K562 (cell line): ENCODE results near the gene GRIK1. TPM values are rescaled to one million over a fixed set of nuclear protein-coding genes. Genes with fewer than 3 reads are reported as not detected.

ENCODE experiments used
- DPF2 ChIP-seq: fragments of 450-650 bp; IDR thresholded peaks from 2 replicates; pipeline ENCODE4 v1.6.1; 2016
- E4F1 ChIP-seq: fragments of 250-450 bp; sonication (Bioruptor Pico); IDR thresholded peaks from 2 replicates; pipeline ENCODE4 v1.5.0; 2021; ENCODE audit warnings: mild to moderate bottlenecking, borderline replicate concordance
- FOXK1 ChIP-seq: sonication (generic); formaldehyde crosslinking; IDR thresholded peaks from 2 replicates; pipeline ENCODE4 v1.8.0; 2022; ENCODE audit warnings: missing genetic modification reagents, mild to moderate bottlenecking, borderline replicate concordance
- FOXK2 ChIP-seq, 2 experiments: fragments of 450-650 bp; IDR thresholded peaks in 1 of 2; conservative IDR thresholded peaks in 1 of 2; 2 replicates each; pipeline ENCODE4 v1.6.1; 2016; ENCODE audit warnings: low read depth in 2 of 2, mild to moderate bottlenecking in 1 of 2
- GATAD2B ChIP-seq: fragments of 450-650 bp; IDR thresholded peaks from 2 replicates; pipeline ENCODE4 v1.6.1; 2017; ENCODE audit warnings: mild to moderate bottlenecking, borderline replicate concordance
- HMGN3 ChIP-seq: IDR thresholded peaks from 2 replicates; pipeline ENCODE4 v1.6.1; 2011; ENCODE audit warnings: borderline replicate concordance, low read depth, mild to moderate bottlenecking, mixed read lengths, low read length; ENCODE audit not compliant: insufficient read length; ENCODE audit errors: extremely low read depth
- ID3 ChIP-seq, 2 experiments: fragments of 250-450 bp in 1 of 2; fragments of 450-650 bp in 1 of 2; sonication (Bioruptor Pico) in 1 of 2; IDR thresholded peaks; 2 replicates each; pipeline versions ENCODE4 v1.6.1 to v1.8.0; 2016 to 2021; ENCODE audit warnings: mild to moderate bottlenecking in 2 of 2, moderate library complexity in 2 of 2, missing compliant biosample characterization in 1 of 2, missing genetic modification characterization in 1 of 2
- KLF6 ChIP-seq: fragments of 250-450 bp; sonication (Bioruptor Pico); IDR thresholded peaks from 2 replicates; pipeline ENCODE4 v1.4.0; 2020; ENCODE audit warnings: mild to moderate bottlenecking, moderate library complexity, borderline replicate concordance
- LARP7 ChIP-seq: fragments of 450-650 bp; IDR thresholded peaks from 2 replicates; pipeline ENCODE4 v1.6.1; 2016
- LEF1 ChIP-seq: fragments of 450-650 bp; IDR thresholded peaks from 2 replicates; pipeline ENCODE4 v1.6.1; 2016; ENCODE audit warnings: mild to moderate bottlenecking
- MEIS2 ChIP-seq: fragments of 450-650 bp; IDR thresholded peaks from 2 replicates; pipeline ENCODE4 v1.6.1; 2014; ENCODE audit warnings: mild to moderate bottlenecking; ENCODE audit not compliant: partially characterized antibody
- SAP30 ChIP-seq: fragments of 200-600 bp; sonication (generic); IDR thresholded peaks from 2 replicates; pipeline ENCODE4 v1.6.1; 2012; ENCODE audit warnings: borderline replicate concordance, low read depth, mild to moderate bottlenecking, moderate library complexity, low read length, control low read depth, inconsistent platforms; ENCODE audit not compliant: insufficient read depth, poor library complexity, severe bottlenecking
- SMAD2 ChIP-seq: fragments of 150-350 bp; IDR thresholded peaks from 2 replicates; pipeline ENCODE4 v1.6.1; 2014; ENCODE audit warnings: low read depth, mild to moderate bottlenecking, low read length
- SMC3 ChIP-seq: conservative IDR thresholded peaks from 2 replicates; pipeline ENCODE4 v1.6.1; 2011; ENCODE audit warnings: low read depth, low read length, improper control_type of control experiment; ENCODE audit not compliant: insufficient read depth
- SNIP1 ChIP-seq: fragments of 450-650 bp; IDR thresholded peaks from 2 replicates; pipeline ENCODE4 v1.7.1; 2017; ENCODE audit warnings: low read depth, mild to moderate bottlenecking
- SOX6 ChIP-seq: fragments of 450-650 bp; IDR thresholded peaks from 2 replicates; pipeline ENCODE4 v1.6.1; 2014; ENCODE audit warnings: mild to moderate bottlenecking
- SUPT5H ChIP-seq: fragments of 450-650 bp; IDR thresholded peaks from 2 replicates; pipeline ENCODE4 v1.6.1; 2016
- TRIM28 ChIP-seq: fragments of 450-650 bp; IDR thresholded peaks from 2 replicates; pipeline ENCODE4 v1.6.1; 2017
- ZBTB2 ChIP-seq: fragments of 450-650 bp; IDR thresholded peaks from 2 replicates; pipeline ENCODE4 v1.6.1; 2016; ENCODE audit warnings: antibody characterized with exemption
- ZEB2 ChIP-seq: fragments of 450-650 bp; IDR thresholded peaks from 2 replicates; pipeline ENCODE4 v1.6.1; 2016
- ZNF239 ChIP-seq: fragments of 250-450 bp; sonication (Bioruptor Pico); IDR thresholded peaks from 2 replicates; pipeline ENCODE4 v1.4.0; 2020; ENCODE audit warnings: mild to moderate bottlenecking
- ZNF589 ChIP-seq: fragments of 200-800 bp; sonication (Bioruptor generic); IDR thresholded peaks from 2 replicates; pipeline ENCODE4 v1.6.1; 2016; ENCODE audit warnings: low read depth, missing genetic modification characterization, missing compliant biosample characterization
- ZNF76 ChIP-seq: fragments of 250-450 bp; sonication (Bioruptor Pico); IDR thresholded peaks from 2 replicates; pipeline ENCODE4 v1.4.0; 2020; ENCODE audit warnings: mild to moderate bottlenecking, moderate library complexity, borderline replicate concordance
- polyA plus RNA-seq, 8 experiments: library from polyadenylated mRNA; depleted of rRNA in 4 of 8; stranded (reverse) in 5 of 8; unstranded in 3 of 8; fragments of >200 nt; fragmentation: Nextera tagmentation in 2 of 8; fragmentation: Illumina TruSeq in 1 of 8; extraction: Ambion mirVana in 2 of 8; extraction: Trizol in 1 of 8; gene quantifications; 2 replicates each; pipeline versions ENCODE4 v1.2.1 to v1.2.3, GENCODE V29; 2011 to 2014; ENCODE audit warnings: inconsistent platforms in 1 of 8, missing spikeins in 1 of 8
- total RNA-seq, 7 experiments: library from RNA; depleted of rRNA in 6 of 7; stranded (reverse); fragments of >200 nt in 6 of 7; fragmentation: Illumina TruSeq in 2 of 7; extraction: Trizol in 2 of 7; gene quantifications; 2 replicates each; pipeline versions ENCODE4 v1.2.1 to v1.2.3, GENCODE V29; 2011 to 2021; ENCODE audit warnings: low replicate concordance in 1 of 7

Gene GRIK1
- total and polyA plus RNA-seq, 9 of the 15 experiments (the other 6 are each of a cell fraction or from before 2014, with no cell fraction given), result 0.17 to 2.8 (median 0.53) TPM

- TF ChIP-seq LARP7 (no peak), SMC3 (no peak), FOXK2 (conservative IDR thresholded peaks at IDR 0.05 in 1 of 2, IDR thresholded peaks at IDR 0.05 in 1 of 2; ENCODE audit: low read depth in 2 of 2) (peak; percentile 49 to 65; a peak in 3 of 4 replicates), TRIM28 (peak; percentile 38; the same call in 1 of the 2 replicates), KLF6 (CRISPR knock-in tag) (peak; percentile 8; the same call in 1 of the 2 replicates), SMAD2 (no peak), SOX6 (peak; percentile 91), ZNF76 (CRISPR knock-in tag) (no peak), ZNF239 (CRISPR knock-in tag) (peak; percentile 32; the same call in 1 of the 2 replicates), ZBTB2 (no peak), E4F1 (CRISPR knock-in tag) (no peak), GATAD2B (0 out of 2 replicates have a peak, but pooled peaks have one; percentile 42), ZEB2 (peak; percentile 93), LEF1 (peak; percentile 47; the same call in 1 of the 2 replicates), SNIP1 (no peak), MEIS2 (peak; percentile 98), SUPT5H (0 out of 2 replicates have a peak, but pooled peaks have one; percentile 10), DPF2 (peak; percentile 39; the same call in 1 of the 2 replicates), ZNF589 (CRISPR knock-in tag) (peak; percentile 59; the same call in 1 of the 2 replicates), HMGN3 (no peak), SAP30 (no peak), FOXK1 (CRISPR knock-in tag) (no peak), ID3 (CRISPR knock-in tag; IDR thresholded peaks at IDR 0.05) (no peak), ID3 (tag; IDR thresholded peaks at IDR 0.05) (peak; percentile 46; the same call in 1 of the 2 replicates)
Measured at GRCh38 chr21:29657240-29657989, 282.4 kb downstream of the GRIK1 start (continued).
